A549 (cell line): ENCODE results near the gene PRR19.

Experiments used
- CTCF ChIP-seq: fragments of >200 bp; sonication (Bioruptor Twin); formaldehyde crosslinking; IDR thresholded peaks from 3 replicates; pipeline ENCODE4 v1.5.1; 2016
- E2F6 ChIP-seq: IDR thresholded peaks from 2 replicates; pipeline ENCODE4 v1.6.1; 2012; ENCODE audit warnings: low read depth, borderline replicate concordance
- NFE2L2 ChIP-seq: fragments of 150-350 bp; conservative IDR thresholded peaks from 2 replicates; pipeline ENCODE4 v1.6.1; 2014; ENCODE audit warnings: low read length

GRCh38 chr19:42333018-42333417, 31.1 kb downstream of the PRR19 start:
- TF ChIP-seq E2F6 = no peak
- TF ChIP-seq CTCF = no peak
- TF ChIP-seq NFE2L2 = no peak
